NCI-H2081 (cell line): ENCODE data around the gene PCBP3.
"Not testable (repeated sequence)": the region's sequence is repeated elsewhere in the genome, so short reads cannot be mapped to it uniquely, and the experiment has no call there.

Experiments
- DNase-seq, 2 experiments: peaks; one replicate each; lab custom pipeline; 2025; lab: John Stamatoyannopoulos, UW

Gene PCBP3

GRCh38 chr21:45635271-45636151 lies 8.0 kb upstream of the PCBP3 start:
- no peak for DNase-seq

DNA sequence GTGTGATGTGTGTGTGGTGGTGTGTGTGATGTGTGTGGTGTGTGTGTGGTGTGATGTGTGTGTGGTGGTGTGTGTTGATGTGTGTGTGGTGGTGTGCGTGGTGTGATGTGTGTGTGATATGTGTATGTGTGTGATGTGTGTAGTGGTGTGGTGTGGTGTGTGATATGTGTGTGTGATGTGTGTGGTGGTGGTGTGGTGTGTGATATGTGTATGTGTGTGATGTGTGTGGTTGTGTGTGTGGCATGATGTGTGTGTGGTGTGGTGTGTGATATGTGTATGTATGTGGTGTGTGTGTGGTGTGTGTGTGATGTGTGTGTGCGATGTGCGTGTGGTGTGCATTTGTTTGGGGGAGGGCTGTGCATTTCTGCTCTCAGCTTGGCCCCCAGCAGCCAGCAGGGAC lies 7.1 kb upstream of the PCBP3 start:
- DNase-seq: no peak

DNA sequence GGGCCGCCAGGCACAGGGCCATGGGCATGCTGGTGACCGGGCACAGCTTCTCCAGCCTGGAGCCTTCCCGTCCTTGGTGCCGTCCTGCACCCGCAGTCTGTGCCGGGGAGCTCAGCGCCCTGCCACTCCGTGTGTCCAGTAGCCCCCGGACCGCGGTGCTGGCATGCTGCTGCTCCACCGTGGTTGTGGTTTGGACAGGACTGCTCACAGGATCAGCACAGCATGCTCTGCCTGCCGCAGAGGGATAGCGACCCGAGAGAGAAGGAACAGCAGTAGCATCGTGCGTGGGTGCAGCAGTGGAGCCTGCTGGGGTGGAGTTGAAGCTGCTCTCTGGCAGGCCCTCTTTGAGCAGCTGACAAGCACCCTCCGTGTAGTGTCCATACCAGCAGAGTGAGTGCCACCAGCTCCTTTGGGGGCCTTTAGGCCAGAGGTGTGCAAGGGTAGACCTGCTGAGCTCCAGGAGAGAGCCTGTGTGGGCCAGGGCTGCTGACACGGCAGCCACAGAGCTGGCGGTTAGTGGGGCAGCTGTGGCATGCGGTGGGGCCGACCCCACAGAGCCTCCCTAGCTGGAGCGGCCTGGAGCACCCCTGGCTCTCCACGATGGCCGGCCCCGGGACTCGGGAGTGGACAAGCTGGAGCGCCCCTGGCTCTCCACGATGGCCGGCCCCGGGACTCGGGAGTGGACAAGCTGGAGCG lies 6.4 kb upstream of the PCBP3 start:
- no peak for DNase-seq

- no peak for DNase-seq
These were observed 5.6 kb upstream of the PCBP3 start for GRCh38 chr21:45637883-45638282.

- DNase-seq: no peak
These were observed 4.8 kb upstream of the PCBP3 start for GRCh38 chr21:45638707-45639106.

DNA sequence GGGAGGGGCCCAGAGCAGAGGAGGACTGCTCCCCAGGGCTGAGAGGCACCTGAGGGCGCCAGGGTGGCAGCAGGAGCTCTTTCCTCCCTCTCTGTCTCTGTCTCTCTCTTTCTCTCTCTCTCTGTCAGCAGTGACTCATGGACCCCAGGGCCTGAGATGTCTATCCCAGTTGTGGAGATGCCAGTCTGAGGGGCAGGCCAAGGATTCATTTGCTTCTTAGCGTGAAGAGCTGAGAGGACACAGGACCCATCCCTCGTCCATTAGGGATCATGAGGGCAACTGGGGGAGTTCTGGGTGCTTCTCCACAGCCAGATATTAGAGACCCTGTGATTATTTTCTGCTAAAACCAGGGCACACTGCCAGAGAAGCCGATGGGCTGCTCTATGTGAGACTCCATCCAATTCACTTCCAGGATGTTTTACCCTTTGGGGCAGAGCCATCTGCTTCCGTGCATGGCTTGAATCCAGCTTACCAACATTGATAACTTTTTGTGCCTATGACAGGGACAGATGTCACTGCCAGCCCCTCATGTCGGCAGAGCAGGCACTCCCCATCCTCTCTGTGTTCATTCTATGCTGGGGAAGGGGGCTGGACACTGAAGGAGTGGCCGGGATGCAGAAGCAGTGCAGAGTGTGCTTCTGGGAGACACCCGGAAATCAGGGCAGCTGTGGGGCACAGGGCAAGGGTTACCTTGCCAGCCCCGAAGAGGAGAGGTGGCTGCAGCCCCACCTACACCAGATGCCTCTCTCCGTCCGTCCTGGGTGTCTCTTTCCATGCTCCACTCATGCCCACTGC lies 4.1 kb upstream of the PCBP3 start:
- no peak for DNase-seq

- DNase-seq: no peak
These were observed 3.3 kb upstream of the PCBP3 start for GRCh38 chr21:45640001-45640887.

GRCh38 chr21:45640888-45641479 lies 2.5 kb upstream of the PCBP3 start:
- DNase-seq: no peak

DNA sequence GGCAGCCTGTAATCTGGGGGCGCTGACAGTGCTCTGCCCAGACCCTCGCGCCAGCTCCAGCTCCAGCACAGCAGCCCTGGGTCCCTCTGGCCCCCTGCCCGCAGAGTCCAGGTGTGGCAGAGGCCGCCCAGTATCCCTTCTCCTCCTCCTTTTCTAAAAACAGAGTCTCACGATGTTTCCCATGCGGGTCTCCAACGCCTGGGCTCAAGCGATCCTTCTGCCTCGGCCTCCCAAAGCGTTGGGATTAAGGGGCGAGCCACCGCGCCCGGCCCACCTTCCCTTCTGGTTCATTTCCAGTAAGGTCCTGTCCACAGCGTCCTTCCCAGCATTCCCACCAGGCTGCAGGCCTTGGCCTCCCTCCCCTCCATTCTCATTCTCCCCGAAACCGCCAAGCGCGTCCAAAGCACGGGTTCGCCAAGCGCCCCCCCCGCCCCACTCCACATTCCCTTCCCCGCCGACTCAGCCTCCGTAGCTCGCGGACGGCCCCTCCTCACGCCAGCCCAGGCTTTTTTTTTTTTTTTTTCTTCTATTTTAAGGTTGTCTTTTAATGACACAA lies 2.0 kb upstream of the PCBP3 start:
- no peak for DNase-seq

- DNase-seq: no peak
These were observed 1.3 kb upstream of the PCBP3 start for GRCh38 chr21:45642122-45642813.

DNA sequence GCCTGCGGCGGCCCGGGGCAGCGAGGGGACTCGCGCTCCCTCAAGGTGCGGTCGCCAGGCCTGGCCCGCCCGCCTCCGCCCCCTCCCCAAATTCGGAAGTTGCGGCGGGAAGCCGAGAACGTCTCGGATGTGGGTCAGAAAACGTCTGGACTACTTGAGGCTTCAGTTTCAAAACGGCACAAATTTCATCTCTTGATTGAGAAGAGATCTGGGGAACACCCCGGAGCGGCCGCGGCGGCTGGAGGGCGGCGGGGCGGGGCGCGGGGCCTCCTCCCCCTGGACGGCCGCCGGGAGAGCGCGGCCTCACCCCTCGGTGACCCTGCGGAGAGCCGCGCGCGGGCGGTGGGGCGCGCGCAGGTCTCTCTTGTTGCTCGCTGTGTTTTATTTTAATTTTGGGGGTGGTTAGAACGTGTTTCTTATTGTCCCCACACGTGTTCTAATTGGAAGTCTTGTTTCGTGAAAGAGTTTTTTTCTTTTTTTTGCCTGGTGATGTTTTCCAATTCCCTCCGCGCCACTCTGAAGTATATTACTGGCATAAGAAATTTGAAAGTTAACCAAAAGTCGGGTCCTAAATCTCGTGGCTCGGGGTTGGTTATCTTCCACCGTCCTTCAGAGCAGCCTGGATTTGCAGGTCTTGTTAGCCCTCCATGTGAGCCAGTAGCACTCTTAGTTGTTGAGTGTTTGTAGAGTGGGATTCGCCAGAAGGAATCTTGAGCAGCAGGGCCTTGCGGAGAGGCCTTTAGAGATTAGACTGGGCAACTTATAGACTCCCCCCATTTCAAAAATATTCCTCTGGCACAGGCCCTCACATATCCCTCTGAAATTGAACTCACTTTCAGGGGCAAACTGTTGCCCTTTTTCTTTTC lies 749 bp downstream of the PCBP3 start:
- no peak for DNase-seq

DNA sequence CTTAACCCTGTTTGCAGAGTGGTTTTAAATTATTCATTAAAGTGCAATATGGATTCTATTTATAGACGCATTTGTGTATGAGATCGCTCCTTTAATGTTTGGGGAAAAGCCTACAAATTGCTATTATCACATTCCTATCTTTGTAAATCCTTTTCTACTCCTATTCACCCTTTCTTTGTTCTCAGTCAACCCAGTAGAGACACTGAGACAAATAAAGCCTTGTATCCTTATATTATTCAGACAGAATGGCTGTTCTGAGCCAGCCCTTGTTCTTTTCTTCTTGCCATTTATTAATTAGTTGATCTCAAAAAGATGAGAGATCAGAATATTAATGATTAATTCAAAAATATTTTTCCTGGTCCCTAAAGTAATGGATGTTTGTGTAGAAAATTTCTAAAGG lies 8.4 kb downstream of the PCBP3 start:
- DNase-seq: no peak

DNA sequence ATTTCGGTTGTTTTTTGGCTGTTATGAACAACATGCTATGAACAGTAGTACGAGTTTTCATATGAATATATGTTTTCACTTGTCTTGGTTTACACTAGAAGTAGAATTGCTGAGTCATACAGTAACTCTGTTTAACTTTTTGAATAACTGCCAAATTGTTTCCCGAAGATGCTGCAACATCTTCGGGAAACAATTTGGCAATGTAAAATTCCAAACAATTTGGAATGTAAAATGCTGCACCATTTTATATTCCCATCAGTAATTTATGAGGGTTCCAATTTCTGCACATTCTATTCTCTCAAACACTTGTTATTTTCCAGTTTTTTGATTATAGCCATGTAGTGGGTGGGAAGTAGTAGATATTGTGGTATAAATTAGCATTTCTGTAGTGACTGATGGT lies 11.6 kb downstream of the PCBP3 start:
- DNase-seq: no peak

DNA sequence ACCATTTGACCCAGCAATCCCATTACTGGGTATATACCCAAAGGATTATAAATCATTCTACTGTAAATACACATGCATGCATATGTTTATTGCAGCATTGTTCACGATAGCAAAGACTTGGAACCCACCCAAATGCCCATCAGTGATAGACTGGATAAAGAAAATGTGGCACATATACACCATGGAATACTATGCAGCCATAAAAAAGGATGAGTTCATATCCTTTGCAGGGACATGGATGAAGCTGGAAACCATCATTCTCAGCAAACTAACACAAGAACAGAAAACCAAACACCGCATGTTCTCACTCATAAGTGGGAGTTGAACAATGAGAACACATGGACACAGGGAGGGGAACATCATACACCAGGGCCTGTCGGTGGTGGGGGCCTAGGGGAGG lies 12.6 kb downstream of the PCBP3 start:
- DNase-seq: not testable (repeated sequence)

- DNase-seq: not testable (repeated sequence)
These were observed 18.5 kb downstream of the PCBP3 start for GRCh38 chr21:45661913-45662622.

DNA sequence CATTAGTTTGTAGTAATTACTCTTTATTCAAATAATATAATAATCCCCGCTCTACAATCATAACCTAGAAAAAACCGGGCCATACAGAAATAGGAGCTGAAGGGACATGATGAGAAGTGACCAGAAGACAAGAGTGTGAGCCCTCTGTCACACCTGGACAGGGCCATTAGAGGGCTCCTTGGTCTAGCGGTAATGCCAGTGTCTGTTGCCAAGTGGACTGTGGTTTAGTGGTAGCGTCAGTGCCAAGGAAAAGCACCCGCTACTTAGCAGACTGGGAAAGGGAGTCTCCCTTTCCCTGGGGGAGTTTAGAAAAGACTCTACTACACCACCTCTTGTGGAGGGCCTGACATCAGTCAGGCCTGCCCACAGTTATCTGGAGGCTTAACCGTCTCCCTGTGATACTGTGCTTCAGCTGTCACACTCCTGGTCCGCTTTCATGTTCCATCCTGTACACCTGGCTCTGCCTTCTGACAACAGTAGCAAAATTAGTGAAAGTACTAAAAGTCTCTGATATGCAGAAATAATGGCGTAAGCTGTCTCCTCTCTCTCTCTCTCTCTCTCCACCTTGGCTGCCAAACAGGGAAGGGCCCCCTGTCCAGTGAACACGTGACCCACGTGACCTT lies 19.2 kb downstream of the PCBP3 start:
- not testable (repeated sequence) for DNase-seq

DNA sequence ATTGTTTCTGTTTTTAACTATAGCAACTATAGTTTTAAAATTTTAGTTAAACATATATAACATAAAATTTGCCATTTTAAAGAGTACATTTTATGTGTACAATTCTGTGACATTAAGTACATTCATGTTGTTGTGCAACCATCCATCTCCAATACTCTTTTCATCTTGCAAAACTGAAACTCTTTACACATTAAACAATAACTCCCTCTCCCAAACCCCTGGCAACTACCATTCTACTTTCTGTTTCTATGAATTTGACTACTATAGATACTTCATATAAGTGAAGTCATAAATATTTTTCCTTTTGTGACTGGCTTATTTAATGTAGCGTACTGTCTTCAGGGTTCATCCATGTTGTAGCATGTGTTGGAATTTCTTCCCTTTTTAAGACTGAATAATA lies 25.9 kb downstream of the PCBP3 start:
- DNase-seq: no peak

DNA sequence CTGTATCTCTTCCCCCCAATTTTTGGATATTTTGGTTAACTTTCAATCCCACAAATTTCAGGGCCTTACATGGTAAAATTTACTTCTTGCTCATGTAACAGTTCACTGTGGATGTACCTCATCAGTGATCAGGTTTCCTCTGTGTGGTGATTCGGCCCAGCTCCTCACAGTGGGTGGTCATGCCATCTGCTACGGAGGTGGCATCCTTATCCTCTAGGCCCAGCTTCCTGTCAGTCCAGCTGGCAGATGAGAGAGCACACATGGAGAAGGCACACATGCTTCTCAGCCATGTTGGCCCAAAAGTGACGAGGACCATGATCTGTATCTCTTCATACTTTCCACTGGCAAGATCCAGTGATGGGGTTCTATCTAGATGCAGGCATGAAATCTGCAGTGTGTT lies 27.2 kb downstream of the PCBP3 start:
- DNase-seq: peak in 1 of 2 experiments; percentile 0
